HG03575 (cell line): ENCODE data around the gene KPNA4.
"Not testable (repeated sequence)": the region's sequence is repeated elsewhere in the genome, so short reads cannot be mapped to it uniquely, and the experiment has no call there.

Experiments used
- ATAC-seq: cut with Tn5 transposase; IDR thresholded peaks from one replicate; pipeline ENCODE4 v1.9.1; 2021; ENCODE audit not compliant: unreplicated experiment, insufficient number of reproducible peaks, low FRiP score; ENCODE audit errors: extremely low read depth

Gene KPNA4

GRCh38 chr3:160532371-160532770, 33.0 kb downstream of the KPNA4 start:
- no peak for ATAC-seq

DNA sequence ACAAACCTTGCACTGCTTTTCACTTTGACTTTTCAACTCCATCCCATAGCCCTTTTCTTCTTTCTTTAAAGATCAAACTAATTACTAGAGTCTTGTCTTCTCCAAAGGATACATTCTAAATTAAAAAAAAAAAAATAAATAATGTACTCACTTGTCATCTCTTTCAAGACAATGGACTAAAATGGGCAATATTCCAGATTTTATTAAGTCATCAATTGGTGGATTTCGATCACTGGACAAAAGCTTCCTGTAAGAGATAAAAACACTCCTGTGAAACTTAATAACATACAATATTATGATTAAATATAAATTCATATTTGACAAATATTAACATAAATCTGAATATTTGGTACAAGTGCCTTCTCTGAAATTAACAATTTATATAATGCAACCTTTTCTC, 34.1 kb downstream of the KPNA4 start:
- ATAC-seq: no peak

DNA sequence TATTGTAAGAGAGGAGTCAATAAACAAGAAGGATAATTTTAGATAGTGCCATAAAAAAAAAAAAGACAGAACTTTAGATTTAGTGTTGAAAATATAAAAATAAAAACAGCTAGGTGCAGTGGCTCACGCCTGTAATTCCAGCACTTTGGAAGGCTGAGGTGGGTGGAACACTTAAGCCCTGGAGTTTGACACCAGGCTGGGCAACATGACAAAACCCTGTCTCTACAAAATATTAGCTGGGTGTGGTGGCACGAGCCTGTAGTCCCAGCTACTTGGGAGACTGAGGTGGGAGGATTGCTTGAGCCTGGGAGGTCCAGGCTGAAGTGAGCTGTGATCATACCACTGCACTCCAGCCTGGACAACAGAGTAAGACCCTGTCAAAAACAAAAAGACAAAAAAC, 49.0 kb downstream of the KPNA4 start:
- not testable (repeated sequence) for ATAC-seq

DNA sequence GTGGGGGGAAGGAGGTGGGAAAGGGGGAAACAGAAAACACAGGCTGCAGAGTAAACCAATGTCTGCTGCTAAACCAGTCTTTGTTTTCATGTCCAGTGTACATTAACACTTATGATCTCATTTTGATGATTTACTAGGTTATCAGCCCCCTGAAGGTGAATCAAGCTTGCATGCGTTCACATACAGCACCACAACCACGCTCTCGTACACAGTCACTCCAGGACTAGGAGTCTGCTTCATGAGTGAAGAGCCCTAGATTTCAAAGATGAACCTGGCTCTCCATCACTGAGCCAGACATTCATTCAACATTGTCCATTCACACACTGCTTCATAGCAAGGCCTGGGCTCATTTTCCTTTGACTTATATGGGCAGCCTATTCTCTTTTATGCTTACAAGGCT, 64.0 kb downstream of the KPNA4 start:
- no peak for ATAC-seq

- no peak for ATAC-seq
Measured at GRCh38 chr3:160498202-160498601, 67.2 kb downstream of the KPNA4 start.

- ATAC-seq: no peak
Measured at GRCh38 chr3:160490166-160490565, 75.2 kb downstream of the KPNA4 start.

DNA sequence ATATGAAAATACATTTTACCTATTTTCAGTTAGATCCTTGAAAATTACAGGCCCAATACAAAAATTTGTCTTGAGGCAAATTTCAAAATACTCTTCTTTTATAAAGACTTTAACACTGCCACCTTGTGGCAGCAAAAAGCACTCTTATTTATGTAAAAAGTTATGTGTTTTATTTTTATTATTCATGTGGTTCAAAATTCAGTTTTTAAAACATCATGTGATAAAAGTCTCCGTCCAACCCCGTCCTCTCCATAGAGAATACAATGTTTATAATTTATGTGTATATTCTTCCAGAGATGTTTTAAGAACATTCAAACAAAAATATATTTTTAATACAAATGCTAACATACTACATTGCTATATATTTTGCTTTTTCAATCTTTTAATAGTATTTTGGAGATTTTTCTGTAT, 78.9 kb downstream of the KPNA4 start:
- no peak for ATAC-seq

- no peak for ATAC-seq
Measured at GRCh38 chr3:160482796-160483195, 82.6 kb downstream of the KPNA4 start.

DNA sequence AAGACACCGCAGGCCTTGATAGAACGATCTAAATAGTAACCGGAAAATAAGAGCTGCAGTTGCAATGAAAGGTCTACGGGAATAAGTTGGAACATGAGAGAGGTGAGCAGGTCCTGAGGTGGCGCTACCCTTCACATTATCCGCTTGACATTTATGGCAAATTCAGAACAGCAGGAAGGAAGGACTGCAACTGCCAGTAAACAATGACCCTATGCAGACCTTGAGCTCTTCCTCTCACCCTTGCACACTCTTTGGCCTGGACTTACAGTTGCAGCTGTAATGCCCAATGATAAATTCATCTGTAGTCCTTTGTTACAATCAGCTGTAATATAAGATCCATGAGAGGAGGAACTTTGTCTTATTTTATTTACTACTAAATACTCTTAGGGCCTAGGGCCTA, 83.5 kb downstream of the KPNA4 start:
- ATAC-seq: no peak

DNA sequence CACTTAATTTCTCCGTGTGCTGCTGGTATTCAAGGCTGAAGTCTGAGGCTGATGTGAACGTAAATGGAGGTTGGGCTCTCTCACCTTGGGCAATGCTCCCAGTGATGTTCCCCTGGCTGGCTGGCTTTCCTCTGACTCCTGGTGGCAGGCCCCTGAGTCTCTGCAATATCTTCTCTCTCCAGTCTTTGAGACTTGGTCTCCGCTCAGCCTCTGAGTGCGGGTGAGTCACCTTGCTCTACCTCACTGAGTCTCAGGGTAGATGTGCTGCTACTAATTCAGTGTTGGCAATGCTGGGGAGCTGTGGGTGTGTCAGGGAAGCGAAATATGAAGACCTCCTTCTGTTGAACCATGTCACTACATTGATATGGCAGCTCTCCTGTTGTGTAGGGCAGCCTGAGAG, 84.4 kb downstream of the KPNA4 start:
- ATAC-seq: no peak

DNA sequence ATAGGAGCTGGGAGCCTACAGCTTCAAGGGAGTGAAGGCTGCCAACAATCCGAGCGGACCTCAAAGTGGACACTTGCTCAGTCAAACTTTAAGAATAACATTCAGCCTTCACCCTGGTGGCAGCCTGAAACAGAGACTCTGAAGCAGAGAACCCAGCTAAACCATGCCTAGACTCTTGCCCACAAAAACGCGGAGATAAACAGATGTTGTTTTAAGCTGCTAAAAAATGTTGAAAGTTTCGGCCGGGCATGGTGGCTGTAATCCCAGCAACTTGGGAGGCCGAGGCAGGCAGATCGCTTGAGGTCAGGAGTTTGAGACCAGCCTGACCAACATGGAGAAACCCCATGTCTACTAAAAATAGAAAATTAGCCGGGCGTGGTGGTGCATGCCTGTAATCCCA, 86.0 kb downstream of the KPNA4 start:
- no peak for ATAC-seq

- no peak for ATAC-seq
Measured at GRCh38 chr3:160478338-160478737, 87.0 kb downstream of the KPNA4 start.

GRCh38 chr3:160477750-160478149, 87.6 kb downstream of the KPNA4 start:
- ATAC-seq: no peak

- ATAC-seq: no peak
Measured at GRCh38 chr3:160475884-160476283, 89.5 kb downstream of the KPNA4 start.

- no peak for ATAC-seq
Measured at GRCh38 chr3:160475153-160475552, 90.2 kb downstream of the KPNA4 start.

GRCh38 chr3:160474416-160474838, 90.9 kb downstream of the KPNA4 start:
- ATAC-seq: no peak

DNA sequence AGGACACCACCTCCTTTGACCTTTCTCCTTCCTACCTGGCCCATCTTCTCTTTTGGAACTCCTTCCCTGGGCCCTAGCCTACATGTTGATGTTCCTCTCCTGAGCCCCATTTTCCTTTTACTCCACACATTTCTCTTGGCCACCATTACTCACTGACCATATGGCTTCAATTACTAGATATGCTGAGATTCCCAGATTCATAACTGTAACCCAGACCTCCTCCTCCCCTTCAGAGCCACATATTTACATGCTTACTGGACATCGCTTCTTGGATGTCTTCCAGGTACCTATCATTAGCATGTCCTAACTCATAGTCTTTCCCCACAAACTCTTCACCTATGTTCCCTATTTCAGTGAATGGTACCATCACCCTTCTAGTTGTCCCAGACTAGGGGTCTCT, 91.4 kb downstream of the KPNA4 start:
- ATAC-seq: no peak

DNA sequence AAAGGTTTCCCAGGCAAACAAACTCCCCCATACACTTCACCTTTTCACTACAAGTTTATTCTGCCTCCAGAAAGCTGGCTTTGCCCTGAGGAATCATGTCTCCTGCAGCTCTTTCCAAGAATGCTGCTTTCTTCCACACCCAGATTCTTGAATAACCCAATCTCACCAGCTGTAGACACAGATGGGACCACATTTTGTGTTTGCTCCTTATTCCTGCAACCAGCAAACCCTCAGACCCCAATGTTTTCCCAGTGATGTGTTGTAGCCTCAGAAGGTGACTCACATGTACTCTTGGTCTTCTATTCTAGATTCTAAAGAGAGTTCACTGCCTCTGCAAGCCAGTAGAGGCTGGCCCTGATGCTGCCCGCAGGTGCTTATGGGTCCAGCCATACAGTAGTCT, 92.2 kb downstream of the KPNA4 start:
- ATAC-seq: no peak

DNA sequence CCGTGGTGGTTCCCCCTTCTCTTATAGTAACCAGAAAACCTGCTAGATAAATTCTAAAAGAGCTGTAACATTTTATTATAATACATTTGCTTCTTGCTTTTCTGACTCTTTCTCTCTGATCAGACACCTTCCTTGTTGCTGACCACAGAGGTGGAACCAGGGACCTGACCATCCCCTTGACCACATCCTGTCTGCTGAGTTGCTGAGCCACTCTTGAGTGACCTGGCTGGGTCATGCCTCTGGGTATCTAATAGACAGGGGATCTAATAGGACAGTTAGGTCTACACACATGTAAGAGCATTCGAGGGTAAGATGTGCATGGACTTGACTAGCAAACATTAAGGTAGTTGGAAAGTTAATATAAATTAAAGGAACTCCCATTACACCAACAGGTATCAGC, 93.0 kb downstream of the KPNA4 start:
- no peak for ATAC-seq

- ATAC-seq: no peak
Measured at GRCh38 chr3:160471892-160472291, 93.5 kb downstream of the KPNA4 start.

DNA sequence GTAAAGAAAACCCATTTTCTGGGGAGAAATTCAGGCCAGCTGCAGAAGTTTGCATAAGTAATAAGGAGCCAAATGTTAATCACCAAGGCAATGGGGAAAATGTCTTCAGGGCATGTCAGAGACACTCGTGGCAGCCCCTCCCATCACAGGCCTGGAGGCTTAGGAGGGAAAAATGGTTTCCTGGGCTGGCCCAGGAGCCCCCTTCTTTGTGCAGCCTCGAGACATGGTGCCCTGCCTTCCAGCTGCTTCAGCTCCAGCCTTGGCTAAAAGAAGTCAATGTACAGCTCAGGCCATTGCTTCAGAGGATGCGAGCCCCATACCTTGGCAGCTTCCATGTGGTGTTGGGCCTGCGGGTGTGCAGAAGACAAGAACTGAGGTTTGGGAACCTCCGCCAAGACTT, 95.2 kb downstream of the KPNA4 start:
- ATAC-seq: no peak

- no peak for ATAC-seq
Measured at GRCh38 chr3:160464971-160465370, 100.4 kb downstream of the KPNA4 start.
